ENCODE data around the gene IL21R.

The IL21R gene

GRCh38 chr16:27468941-27469531 is 67.1 kb downstream of the IL21R start:
- no peak for DNase-seq

- DNase-seq, result no peak
Measured at GRCh38 chr16:27470567-27471431, 68.8 kb downstream of the IL21R start.

- no peak for DNase-seq
Measured at GRCh38 chr16:27471661-27472060, 69.7 kb downstream of the IL21R start.

- DNase-seq, result no peak
Measured at GRCh38 chr16:27472091-27473020, 70.4 kb downstream of the IL21R start.

- no peak for DNase-seq
Measured at GRCh38 chr16:27473101-27473900, 71.3 kb downstream of the IL21R start.

- no peak for DNase-seq
Measured at GRCh38 chr16:27474041-27474440, 72.1 kb downstream of the IL21R start.

GRCh38 chr16:27474921-27475320 is 72.9 kb downstream of the IL21R start:
- DNase-seq, result no peak

GRCh38 chr16:27475561-27475960 is 73.6 kb downstream of the IL21R start:
- no peak for DNase-seq

- no peak for DNase-seq
Measured at GRCh38 chr16:27476240-27476639, 74.3 kb downstream of the IL21R start.

- DNase-seq, result no peak
Measured at GRCh38 chr16:27480761-27481160, 78.8 kb downstream of the IL21R start.

GRCh38 chr16:27481282-27481934 is 79.4 kb downstream of the IL21R start:
- no peak for DNase-seq

- no peak for DNase-seq
Measured at GRCh38 chr16:27482397-27483087, 80.6 kb downstream of the IL21R start.

GRCh38 chr16:27483088-27483437 is 81.1 kb downstream of the IL21R start:
- DNase-seq, result no peak

- no peak for DNase-seq
Measured at GRCh38 chr16:27483624-27484023, 81.7 kb downstream of the IL21R start.

- DNase-seq, result no peak
Measured at GRCh38 chr16:27485126-27485525, 83.2 kb downstream of the IL21R start.

- DNase-seq, result no peak
Measured at GRCh38 chr16:27485811-27486210, 83.8 kb downstream of the IL21R start.

GRCh38 chr16:27486344-27486743 is 84.4 kb downstream of the IL21R start:
- no peak for DNase-seq

- DNase-seq, result no peak
Measured at GRCh38 chr16:27486760-27487159, 84.8 kb downstream of the IL21R start.

- no peak for DNase-seq
Measured at GRCh38 chr16:27489421-27489820, 87.4 kb downstream of the IL21R start.

GRCh38 chr16:27489906-27490305 is 87.9 kb downstream of the IL21R start:
- DNase-seq, result no peak

- no peak for DNase-seq
Measured at GRCh38 chr16:27491894-27492587, 90.1 kb downstream of the IL21R start.
